HG03571 (cell line): ENCODE measurements around the gene PGLYRP4.
"Not testable (repeated sequence)": the region's sequence is repeated elsewhere in the genome, so short reads cannot be mapped to it uniquely, and the experiment has no call there.

ENCODE experiments used
- ATAC-seq: cut with Tn5 transposase; IDR thresholded peaks from one replicate; pipeline ENCODE4 v1.9.1; 2021; ENCODE audit not compliant: unreplicated experiment

The PGLYRP4 gene

DNA sequence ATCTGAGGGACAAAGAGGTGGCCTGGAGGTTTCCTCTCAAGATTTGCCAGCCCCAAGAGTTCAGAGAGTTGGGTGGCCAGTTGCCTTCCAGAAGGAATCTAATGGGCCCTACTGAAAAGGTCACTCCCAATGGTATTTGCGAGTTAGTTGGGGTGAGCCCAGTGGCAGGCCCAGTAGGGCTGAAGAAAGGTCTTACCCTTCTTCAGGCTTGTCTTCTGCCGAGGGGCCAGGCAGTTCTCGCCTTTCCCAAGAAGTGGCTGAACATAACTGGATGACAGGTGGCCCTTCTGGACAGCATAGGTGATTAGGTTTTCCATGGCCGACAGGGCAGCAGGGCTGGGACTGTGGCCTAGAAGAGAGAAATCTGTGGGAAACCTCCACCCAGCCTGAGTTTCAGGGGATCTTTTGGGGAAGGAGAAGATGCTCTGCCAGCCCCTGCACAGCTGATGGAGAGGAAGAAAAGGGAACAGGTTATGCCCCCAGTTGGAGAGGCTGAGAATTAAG is 7.2 kb downstream of the PGLYRP4 start:
- no peak for ATAC-seq

DNA sequence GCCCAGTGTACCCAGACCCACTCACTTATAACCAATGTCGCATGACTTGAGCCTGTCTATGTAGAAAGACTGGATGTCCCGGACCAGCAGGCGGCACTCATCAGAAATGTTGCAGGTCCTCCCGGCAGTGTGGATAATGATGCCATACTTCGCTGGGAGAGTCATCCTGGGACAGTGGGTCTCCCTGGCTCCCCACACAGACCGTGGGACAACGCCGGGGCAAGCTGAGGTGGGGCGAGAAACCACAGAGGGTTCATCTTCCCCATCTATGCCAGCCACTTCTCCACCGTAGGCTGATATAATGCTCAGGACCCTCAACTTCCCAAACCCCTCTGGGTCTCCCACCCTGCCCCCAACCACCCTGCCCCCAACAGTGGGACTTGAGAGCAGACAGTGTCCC is 8.3 kb downstream of the PGLYRP4 start:
- no peak for ATAC-seq

DNA sequence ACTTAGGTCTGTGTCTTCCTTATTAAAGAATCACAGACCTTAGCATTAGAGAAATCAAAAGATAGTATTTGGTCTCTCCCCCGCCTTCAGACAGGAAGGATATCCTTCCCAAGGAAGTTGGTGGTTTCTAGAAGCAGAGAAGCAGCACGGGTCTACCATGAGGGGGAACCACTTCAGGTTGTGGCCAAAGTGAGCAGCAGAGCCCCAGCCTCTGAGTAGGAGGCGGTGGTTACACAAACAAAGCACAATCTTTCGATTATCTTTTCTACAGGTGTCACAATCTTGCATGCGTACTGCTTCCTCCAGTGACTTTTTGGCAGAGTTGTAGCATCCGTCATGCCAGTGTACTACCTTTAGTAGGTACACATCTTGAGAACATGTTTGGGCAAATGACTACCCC is 8.8 kb downstream of the PGLYRP4 start:
- ATAC-seq, result no peak

DNA sequence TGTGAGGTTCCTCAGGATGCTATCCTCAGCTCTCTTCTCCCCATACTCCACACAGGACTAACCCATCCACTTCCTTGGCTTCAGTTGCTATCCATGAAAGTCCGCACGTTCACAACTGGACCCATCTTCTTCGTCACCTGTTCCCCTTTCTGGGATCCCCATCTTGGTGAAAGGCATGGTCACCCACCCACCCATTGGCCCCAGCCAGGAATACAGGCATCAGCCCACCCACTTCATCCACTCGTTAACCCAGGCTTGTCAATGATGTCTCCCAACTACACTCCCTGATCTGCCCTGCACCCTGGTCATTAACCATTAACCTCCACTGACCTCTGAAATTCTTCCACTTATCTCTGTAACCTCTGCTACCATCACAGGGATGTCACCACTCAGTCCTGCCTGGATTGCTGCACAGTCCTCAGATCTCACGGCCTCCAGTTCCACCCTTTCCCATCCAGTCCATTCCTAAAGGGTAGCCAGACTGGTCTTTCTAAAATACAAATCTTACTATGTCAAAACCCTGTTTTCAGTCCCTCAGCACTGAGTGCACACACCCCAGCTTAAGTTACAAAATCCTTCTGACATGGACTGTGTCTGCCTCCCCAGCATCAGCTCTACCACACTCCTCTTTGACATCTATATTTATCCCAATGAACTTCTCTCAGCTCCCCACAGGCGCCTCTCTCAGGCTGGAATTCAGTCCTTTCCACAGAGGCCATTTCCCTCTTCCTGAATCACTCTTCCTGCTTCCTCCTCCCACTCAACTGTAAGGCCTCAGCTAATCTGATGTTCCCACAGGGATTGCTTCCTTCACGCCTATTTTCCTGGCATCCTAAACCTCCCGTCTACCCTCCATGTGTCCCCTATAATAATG is 10.4 kb downstream of the PGLYRP4 start:
- ATAC-seq, result no peak

DNA sequence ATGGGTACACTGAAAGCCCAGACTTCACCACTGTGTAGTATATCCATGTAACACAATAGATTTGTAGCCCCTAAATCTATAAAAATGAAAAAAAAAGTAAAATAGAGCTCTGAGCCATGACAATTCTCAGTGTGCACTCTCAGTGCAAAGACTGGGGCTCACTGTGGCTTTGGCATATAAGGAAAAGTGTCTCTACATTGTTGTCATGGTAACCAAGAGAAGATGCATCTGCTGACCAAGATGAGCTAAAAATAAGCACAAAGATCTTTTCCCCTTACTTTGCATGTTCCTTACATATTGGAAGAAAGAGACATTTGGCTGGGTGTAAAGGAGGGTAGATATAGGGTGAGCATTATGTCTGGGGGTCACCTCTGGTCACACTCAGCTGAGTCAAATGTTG is 12.0 kb downstream of the PGLYRP4 start:
- ATAC-seq, result no peak

DNA sequence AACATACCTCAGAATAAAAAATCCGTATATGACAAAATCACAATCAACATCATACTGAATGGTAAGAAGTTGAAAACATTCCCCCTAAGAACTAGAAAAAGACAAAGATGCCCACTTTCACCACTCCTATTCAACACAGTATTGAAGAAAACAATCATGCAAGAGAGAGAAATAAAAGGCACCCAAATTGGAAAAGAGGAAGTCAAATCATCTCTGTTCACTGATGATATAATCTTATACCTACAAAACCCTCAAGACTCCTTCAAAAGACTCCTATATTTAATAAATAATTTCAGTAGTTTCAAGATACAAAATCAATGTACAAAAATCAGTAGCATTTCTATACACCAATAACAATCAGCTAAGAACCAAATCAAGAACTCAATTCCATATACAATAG is 14.7 kb downstream of the PGLYRP4 start:
- no peak for ATAC-seq

DNA sequence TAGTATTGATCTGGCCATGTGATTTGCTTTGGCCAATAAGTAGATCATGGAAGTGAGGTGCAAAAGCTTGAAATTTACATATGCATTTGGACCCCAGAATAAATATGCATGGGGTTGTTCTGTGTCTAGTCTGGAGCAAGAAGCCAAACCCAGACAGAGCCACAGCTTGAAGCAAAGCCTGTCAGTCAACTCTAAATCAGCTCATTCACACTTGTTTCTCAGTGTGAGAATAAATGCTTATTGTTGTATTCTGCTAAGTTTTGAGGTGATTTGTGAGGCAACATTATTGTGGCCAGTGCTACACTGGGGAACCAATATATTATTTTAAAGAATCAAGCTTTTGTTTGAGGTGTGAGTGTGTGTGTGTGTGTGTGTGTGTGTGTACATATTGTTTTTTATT is 23.7 kb downstream of the PGLYRP4 start:
- no peak for ATAC-seq

DNA sequence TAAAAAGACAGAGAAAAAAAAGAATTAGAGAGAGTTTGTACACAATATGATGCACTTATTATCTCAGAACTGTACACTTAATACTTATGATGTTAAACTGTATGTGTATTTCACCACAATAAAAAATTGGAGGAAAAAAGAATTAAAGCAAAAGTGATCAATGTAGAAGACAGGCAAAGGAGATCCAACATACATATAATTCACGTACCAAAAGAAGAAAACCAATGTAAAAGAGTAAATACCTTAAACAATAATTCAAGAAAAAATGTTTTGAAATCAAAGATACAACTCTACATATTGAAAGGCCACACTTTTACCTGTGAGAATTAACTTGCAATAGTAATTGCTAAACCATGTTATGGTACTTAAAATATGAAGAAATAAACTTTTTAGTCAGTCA is 26.1 kb downstream of the PGLYRP4 start:
- no peak for ATAC-seq

DNA sequence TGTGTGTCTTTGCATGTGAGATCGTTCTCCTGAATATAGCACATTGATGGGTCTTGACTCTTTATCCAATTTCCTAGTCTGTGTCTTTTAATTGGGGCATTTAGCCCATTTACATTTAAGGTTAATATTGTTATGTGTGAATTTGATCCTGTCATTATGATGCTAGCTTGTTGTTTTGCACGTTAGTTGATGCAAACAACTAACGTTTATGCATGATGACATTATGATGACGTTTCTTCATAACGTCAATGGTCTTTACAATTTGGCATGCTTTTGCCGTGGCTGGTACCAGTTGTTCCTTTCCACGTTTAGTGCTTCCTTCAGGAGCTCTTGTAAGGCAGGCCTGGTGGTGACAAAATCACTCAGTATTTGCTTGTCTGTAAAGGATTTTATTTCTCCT is 30.5 kb downstream of the PGLYRP4 start:
- ATAC-seq, result not testable (repeated sequence)

DNA sequence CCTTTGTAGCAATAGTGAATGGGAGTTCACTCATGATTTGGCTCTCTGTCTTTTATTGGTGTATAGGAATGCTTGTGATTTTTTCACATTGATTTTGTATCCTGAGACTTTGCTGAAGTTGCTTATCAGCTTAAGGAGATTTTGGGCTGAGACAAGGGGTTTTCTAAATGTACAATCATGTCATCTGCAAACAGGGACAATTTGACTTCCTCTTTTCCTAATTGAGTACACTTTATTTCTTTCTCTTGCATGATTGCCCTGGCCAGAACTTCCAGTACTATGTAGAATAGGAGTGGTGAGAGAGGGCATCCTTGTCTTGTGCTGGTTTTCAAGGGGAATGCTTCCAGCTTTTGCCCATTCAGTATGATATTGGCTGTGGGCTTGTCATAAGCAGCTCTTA is 32.6 kb downstream of the PGLYRP4 start:
- ATAC-seq, result not testable (repeated sequence)

DNA sequence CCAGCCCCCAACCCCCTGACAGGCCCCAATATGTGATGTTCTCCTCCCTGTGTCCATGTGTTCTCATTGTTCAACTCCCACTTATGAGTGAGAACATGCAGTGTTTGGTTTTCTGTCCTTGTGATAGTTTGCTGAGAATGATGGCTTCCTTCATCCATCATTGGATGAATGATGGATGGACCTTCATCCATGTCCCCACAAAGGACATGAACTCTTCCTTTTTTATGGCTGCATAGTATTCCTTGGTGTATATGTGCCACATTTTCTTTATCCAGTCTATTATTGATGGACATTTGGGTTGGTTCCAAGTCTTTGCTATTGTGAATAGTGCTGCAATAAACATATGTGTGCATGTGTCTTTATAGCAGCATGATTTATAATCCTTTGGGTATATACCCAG is 34.3 kb downstream of the PGLYRP4 start:
- ATAC-seq, result not testable (repeated sequence)

DNA sequence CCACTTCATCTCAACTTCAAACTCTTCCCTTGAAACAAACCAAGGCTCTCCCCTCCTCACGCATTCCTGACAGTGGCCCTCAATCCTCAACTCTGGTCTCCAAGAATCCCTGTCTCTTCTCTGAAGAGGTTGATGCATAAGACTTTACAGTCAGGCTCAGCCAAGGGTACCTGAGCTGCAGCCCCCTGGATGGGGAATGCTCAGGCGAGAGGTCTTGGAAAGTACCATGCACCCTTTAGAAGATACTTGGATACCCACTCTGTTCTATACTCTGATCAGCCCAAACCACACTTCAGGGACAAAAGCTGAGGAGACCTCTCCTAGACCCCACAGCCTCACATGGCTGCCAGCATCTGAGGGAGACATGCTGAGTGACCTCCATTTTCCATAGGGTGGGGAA is 35.4 kb downstream of the PGLYRP4 start:
- ATAC-seq, result no peak

DNA sequence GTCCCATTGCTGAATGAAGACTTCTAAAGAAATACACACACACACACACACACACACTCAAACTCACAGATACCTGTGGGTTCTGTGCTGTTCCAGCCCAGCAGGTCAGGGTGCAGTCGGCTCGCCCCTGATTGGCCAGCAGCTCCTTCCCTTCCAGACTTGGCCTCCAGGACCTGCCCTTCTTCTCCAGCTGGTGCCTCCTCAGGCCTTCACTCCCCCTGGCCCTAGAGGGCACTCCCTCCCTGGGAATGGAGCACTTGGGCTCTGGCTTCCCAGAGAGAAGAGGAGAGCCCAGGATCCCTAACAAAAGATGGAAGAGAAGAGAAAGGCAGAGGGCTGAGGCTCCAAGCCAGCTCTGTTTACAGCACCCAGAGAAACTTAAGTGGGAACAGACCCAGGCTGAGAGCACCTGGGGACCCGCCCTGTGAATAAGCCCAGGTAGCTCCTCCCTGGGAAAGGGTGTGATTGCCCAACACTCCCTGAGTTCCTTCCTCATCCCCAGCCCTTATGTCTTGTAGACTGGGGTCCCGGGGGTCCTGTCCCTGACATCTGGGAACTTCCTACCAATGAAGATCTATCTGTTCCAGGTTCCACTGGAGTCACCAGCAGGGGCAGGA is 36.0 kb downstream of the PGLYRP4 start, which contains the start of gene PGLYRP3:
Gene PGLYRP3, minus strand, starts transcription at position 383 of the 617 bp plus-strand sequence. CDS start 2,287 bp downstream, outside the sequence.
- no peak for ATAC-seq

DNA sequence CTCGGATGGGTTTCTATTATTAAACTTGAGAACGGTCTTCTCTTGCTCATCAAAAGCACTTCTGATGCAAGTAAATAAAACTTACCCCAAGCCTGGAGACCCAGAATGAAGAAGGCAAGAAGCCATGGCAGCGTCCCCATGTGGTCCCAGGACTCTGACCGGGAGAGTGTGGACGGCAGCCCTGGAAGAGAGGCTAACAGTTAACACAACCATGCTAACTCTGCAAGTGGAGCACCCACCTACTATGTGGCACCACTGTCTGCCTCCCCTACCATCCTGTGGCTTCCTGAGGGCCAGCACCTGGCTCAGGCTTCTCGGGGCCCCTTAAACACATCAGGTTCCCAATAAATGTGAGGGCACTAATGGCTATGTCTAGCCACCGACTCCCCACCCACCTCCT is 38.1 kb downstream of the PGLYRP4 start:
- no peak for ATAC-seq

DNA sequence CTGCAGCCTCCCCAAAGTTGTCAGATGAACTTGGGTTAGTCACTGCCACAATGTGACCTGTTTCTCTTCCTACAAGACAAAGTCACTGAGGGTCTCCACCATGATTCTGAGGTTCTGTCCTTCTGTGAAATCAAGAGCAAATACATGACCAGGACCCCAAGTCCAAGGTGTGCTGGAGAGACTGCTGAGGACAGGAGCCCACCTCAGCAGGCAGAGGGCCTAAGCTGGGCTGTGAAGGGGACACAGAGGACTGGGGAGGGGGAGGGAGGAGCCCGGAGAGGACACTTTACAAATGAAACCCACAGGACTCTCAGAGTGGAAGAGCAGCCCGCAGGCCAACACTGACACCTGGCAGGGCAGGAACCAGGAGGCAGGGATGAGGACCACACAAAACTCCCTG is 39.2 kb downstream of the PGLYRP4 start:
- ATAC-seq, result no peak

DNA sequence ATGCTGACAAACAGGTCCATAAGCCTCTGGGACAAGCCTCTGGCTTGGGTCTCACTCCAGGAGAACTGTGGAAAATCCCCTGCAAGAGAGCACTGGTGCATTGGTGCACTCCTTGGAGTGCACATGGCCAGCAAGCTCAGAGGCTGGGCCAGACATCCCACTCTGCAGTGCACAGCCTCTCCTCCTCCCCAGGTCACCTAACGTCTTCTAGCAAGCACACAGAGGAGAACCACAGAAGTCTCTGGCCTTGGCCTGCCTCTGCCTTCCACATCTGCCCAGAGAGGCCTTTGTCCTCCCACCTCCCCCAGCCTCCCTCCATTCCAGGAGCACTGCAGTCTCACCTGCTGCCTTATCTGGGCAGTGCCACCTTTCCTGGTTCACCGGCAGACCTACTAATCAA is 40.1 kb downstream of the PGLYRP4 start:
- no peak for ATAC-seq

DNA sequence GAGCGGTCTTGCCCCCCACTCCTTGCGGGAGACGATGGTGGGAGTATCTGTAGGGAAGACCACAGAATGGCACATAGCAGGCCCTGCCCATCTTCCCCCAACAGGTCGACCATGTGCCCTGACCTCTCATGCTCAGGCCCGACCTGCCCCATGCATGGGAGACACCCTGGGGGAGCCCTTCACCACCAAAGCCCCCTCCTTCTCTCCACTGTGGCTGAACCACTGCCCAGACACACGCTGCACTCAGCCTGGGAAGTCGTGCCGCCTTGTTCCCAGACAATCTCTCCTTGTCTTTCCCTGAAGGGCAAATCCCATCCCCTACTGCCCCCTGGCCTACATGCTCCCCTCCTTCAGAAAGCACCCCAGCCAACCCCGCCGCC is 41.4 kb downstream of the PGLYRP4 start:
- no peak for ATAC-seq

DNA sequence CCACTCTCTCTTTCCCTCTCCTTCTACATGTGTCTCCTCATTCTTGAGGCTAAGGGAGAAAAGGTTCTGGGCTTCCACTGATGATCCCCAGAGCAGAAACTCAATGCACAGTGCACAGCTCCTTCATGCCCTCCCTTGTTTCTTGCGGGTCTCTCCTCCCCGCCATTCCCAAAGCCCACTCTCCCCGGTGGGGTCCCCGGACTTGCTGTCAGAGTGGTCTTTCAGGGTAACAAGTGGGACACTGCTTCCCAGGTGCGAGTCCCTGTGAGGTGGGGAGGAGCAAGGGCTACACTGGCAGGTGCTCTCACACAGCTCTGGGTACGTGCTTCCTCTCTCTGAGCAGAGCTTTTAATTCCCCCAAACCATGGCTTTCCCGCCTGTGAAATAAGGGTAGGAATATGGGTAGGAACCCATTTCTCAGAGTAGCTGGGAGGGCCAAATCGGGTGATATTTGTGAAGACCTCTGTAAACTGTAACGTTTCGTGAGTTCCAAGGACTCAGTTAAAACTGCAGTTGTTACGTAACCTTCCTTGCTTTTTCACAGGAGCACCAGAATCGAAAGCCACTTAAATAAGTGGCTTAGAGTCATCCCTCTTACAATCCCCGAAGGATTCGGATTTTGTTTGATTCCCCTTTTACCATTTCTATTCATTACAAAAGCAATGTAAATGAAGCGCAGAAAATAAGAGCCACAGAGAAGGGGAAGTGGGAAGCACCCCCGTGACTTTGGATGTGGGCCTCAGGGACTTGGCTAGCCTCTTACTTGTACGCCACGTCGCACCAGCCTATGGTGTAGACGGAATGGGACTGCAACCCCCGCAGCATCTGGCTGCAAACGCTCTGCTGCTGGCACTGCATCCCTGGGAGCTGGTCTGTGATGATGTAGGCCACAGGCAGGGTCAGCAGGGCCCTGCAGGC is 42.1 kb downstream of the PGLYRP4 start:
- ATAC-seq, result no peak

DNA sequence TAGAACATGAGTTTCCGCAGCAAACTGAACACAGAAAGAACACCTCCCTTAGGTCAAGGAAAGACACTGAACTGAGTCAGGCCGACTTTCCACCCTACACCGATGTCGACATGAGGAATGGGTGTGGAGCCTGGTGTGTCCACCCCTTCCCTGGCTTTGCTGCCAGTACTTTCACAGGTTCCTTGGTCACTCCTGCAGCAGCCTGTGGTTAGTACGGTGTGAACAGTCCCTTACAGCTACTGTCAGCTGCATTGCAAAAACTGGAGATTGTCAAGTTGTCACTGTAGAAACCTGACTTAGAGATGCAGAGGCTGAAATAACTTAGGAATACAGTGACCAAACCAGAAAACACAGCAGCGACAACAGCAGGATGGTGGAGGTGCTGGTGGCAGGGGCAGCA is 43.0 kb downstream of the PGLYRP4 start:
- no peak for ATAC-seq

DNA sequence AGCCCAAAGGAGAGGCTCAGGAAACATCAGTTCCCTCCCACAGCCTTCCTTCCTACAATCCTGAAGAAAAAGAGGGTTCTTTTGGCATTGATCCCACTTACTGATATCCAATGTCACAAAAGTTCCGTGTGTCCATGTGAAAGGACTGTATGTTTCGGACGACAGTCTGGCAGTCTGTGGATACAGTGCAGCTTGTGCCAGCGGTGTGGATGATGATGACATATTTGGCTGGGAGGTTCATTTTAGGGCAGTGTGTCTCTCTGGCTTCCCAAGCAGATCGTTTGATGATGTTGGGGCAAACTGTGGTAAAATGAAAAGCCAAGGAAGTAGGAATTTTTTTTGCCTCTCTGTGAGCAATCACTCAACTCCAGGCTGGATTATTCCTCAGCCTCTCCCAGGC is 46.3 kb downstream of the PGLYRP4 start:
- ATAC-seq, result no peak

DNA sequence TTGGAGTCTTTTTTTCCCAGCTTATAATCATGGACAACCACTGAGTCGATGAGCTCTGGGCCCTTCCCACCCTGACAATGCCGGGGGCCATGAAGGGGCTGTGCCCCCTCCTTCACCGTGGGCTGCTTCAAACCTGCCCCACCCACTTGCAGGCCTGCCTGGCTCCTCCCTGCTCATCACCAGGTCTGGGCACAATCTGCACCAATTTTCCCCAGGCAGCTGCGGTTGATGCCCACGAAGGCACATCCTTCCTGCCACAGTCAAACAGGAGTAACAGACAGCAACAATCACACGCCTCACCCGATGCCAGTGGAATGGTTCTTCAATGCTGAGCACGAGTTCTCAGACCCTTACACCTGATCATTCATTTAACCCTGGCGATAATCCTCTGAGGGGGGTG is 54.8 kb downstream of the PGLYRP4 start:
- ATAC-seq, result no peak

DNA sequence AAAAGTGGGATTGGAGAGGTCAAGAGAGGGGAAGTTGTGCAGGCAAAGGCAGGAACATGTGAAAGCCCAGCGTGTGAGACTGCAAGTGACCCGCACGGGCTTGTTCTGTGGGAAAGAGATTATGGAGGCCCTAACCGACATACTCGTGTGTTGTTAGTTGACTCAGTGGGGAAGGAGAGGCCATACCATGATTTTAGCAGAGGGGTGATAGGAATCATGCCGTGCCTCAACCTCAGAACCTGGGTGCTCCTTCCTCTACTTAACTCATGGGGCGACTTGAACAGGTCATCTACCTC is 55.2 kb downstream of the PGLYRP4 start:
- ATAC-seq, result no peak
